Measurements from ENCODE around the gene PER1. TPM values are rescaled to one million over a fixed set of nuclear protein-coding genes. Genes with fewer than 3 reads are reported as not detected.
"Not testable (repeated sequence)": the region's sequence is repeated elsewhere in the genome, so short reads cannot be mapped to it uniquely, and the experiment has no call there.

PER1 gene
- total RNA-seq, 1 experiment from 2014 or later: 8.3 TPM

GRCh38 chr17:8106980-8107379 is 45.2 kb downstream of the PER1 start:
- not testable (repeated sequence) for DNase-seq (ENCODE audit: low read depth in 1 of 2, low spot score in 2 of 2); H3K4me1 ChIP-seq (replicated peaks); H3K9me3 ChIP-seq (replicated peaks); H3K36me3 ChIP-seq; H3K4me3 ChIP-seq; H3K27ac ChIP-seq
- peaks cover 15% of the 10 kb centered on the region for H3K27me3 ChIP-seq (replicated peaks)

DNA sequence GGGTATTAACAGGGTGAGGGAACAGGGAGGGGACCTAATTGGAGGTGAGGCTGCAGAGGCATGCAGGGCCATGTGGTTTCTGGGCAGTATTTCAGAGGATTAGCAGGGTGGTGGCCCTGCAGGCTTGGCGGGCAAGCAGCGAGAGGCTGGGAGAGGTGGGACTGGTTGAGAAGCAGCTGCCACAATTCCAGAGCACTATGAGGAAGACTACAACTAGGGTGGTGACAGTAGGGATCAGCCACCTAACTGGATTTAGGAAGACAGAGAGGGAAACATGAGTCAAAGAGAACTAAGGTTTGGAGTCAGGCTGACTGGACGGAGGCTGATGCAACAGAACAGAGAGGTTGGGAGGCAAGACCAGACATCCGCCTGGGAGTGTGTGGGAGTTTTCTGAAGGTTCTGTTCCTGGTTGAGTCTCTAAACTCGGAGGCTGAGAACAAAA is 46.2 kb downstream of the PER1 start:
- H3K27me3 ChIP-seq (replicated peaks): peaks cover 15% of the 10 kb centered on the region
- no peak for DNase-seq (ENCODE audit: low read depth in 1 of 2, low spot score in 2 of 2)
- no peaks in the 10 kb centered on the region for H3K36me3 ChIP-seq
- peaks cover 5% of the 10 kb centered on the region; the same call in 1 of the 2 replicates for H3K4me1 ChIP-seq (replicated peaks)
- no peak overlapping the region for H3K4me3 ChIP-seq
- no peak overlapping the region for H3K27ac ChIP-seq
- no peaks in the 10 kb centered on the region for H3K9me3 ChIP-seq (replicated peaks)

GRCh38 chr17:8104911-8105310 is 47.3 kb downstream of the PER1 start:
- Histone ChIP-seq H3K9me3 (replicated peaks) (no peaks in the 10 kb centered on the region), H3K4me1 (replicated peaks) (peaks cover under 1% of the 10 kb centered on the region; the same call in 1 of the 2 replicates), H3K4me3 (no peak overlapping the region), H3K27ac (no peak overlapping the region), H3K27me3 (replicated peaks) (peaks cover 5% of the 10 kb centered on the region), H3K36me3 (no peaks in the 10 kb centered on the region)
- DNase-seq (ENCODE audit: low read depth in 1 of 2, low spot score in 2 of 2): no peak

DNA sequence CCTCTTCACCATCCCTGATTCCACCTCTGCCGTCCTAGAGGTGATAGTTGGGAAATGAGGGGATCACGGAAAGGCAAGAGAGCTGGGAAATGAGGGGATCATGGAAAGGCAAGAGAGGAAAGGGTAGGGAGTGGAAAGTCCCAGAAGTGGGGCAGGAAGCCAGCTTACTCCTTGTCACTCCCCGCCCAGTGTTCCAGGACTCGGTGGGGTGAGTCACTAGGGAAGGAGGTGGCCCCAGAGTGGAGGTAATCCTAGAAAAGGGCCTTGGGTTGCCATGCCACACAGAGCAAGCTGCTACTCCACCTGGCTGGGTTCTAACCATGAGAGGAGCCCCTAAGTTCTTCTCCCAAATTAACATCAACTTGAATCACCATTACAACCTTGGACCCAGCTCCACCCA is 48.7 kb downstream of the PER1 start:
- H3K4me1 ChIP-seq (replicated peaks): no peaks in the 10 kb centered on the region
- DNase-seq (ENCODE audit: low read depth in 1 of 2, low spot score in 2 of 2): no peak
- no peak overlapping the region for H3K4me3 ChIP-seq
- no peak overlapping the region for H3K27ac ChIP-seq
- no peaks in the 10 kb centered on the region; the same call in 1 of the 2 replicates for H3K27me3 ChIP-seq (replicated peaks)
- H3K9me3 ChIP-seq (replicated peaks): no peaks in the 10 kb centered on the region
- no peaks in the 10 kb centered on the region for H3K36me3 ChIP-seq

DNA sequence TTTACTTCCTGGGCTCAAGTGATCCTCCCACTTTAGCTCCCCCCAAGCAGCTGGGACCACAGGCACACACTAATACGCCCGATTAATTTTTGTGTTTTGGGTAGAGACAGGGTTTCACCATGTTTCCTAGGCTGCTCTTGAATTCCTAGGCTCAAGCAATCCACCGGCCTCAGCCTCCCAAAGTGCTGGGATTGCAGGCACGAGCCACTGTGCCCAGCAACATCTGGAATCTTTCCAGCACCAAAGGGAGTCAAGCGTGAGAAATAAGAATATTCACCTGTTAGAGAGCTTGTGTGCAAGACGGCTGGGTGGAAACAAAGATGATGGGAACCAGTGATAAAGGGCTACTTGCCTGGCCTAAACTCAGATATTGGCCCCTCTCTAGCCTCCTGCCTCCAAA is 50.5 kb downstream of the PER1 start:
- H3K27ac ChIP-seq: no peak overlapping the region
- H3K27me3 ChIP-seq (replicated peaks): peaks cover 6% of the 10 kb centered on the region; the same call in 1 of the 2 replicates
- DNase-seq (ENCODE audit: low read depth in 1 of 2, low spot score in 2 of 2): no peak
- no peaks in the 10 kb centered on the region for H3K9me3 ChIP-seq (replicated peaks)
- H3K4me1 ChIP-seq (replicated peaks): no peaks in the 10 kb centered on the region
- H3K36me3 ChIP-seq: no peaks in the 10 kb centered on the region
- H3K4me3 ChIP-seq: no peak overlapping the region

DNA sequence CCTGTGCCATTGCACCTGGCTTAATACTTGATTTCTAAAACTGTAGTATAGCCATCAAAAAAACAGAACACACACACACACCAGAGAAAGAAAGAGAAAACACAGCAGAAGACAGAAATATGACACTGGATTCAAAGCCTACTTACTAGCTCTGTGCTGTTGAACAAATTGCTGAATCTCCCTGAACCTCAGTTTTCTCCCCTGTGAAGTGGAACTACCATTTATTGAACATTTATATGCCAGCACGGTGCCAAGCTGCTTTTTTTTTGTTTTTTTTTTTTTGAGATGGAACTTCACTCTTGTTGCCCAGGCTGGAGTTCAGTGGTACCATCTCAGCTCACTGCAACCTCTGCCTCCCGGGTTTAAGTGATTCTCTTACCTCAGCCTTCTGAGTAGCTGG is 51.4 kb downstream of the PER1 start:
- peaks cover 7% of the 10 kb centered on the region; the same call in 1 of the 2 replicates for H3K27me3 ChIP-seq (replicated peaks)
- no peak overlapping the region for H3K27ac ChIP-seq
- no peaks in the 10 kb centered on the region for H3K4me1 ChIP-seq (replicated peaks)
- H3K36me3 ChIP-seq: no peaks in the 10 kb centered on the region
- no peak for DNase-seq (ENCODE audit: low read depth in 1 of 2, low spot score in 2 of 2)
- H3K9me3 ChIP-seq (replicated peaks): no peaks in the 10 kb centered on the region
- H3K4me3 ChIP-seq: no peak overlapping the region

DNA sequence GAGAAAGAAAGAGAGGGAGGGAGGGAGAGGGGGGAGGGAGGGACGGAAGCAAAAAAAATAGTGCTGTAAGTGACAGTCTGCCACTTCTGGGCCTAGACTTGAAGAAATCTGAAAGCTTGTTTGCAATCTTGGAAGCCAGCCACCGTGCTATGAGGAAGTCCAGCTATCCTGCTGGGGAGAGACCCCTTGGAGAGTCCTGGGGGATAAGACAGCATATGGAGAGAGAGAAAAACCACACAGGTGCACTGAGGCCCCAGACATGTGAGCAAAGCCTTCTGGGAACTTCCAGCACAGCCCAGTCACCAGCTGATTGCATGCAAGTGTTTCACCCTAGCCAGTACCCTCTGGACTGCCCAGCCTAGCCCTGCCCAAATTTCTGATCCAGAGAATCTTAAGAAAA is 52.1 kb downstream of the PER1 start:
- Histone ChIP-seq H3K36me3 (no peaks in the 10 kb centered on the region), H3K27me3 (replicated peaks) (peaks cover 7% of the 10 kb centered on the region; the same call in 1 of the 2 replicates), H3K4me3 (no peak overlapping the region), H3K9me3 (replicated peaks) (no peaks in the 10 kb centered on the region), H3K27ac (no peak overlapping the region), H3K4me1 (replicated peaks) (no peaks in the 10 kb centered on the region)
- DNase-seq (ENCODE audit: low read depth in 1 of 2, low spot score in 2 of 2): no peak

DNA sequence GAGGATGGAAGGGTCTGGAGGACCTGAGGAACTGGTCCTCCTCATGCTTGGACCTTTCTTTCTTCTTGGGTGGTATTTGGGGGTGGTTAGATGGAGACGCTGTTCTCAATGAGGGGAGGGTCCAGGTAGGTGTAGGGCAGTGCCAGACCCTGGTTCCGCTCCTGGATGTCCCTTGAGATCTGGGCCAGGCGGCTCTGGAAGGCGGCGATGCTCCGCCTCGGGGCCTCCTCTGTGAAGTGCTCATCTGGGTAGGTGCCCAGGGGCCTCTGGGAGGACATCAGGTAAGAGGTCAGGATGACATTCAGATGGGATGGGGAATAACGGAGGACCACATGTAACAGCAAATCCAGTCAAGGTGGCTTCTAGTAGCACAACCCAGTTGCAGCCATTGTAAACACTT is 55.7 kb downstream of the PER1 start:
- no peaks in the 10 kb centered on the region for H3K36me3 ChIP-seq
- no peak for DNase-seq (ENCODE audit: low read depth in 1 of 2, low spot score in 2 of 2)
- peaks cover 12% of the 10 kb centered on the region for H3K27me3 ChIP-seq (replicated peaks)
- no peaks in the 10 kb centered on the region for H3K9me3 ChIP-seq (replicated peaks)
- peaks cover 4% of the 10 kb centered on the region; the same call in 1 of the 2 replicates for H3K4me1 ChIP-seq (replicated peaks)
- no peak overlapping the region for H3K27ac ChIP-seq
- no peak overlapping the region for H3K4me3 ChIP-seq

DNA sequence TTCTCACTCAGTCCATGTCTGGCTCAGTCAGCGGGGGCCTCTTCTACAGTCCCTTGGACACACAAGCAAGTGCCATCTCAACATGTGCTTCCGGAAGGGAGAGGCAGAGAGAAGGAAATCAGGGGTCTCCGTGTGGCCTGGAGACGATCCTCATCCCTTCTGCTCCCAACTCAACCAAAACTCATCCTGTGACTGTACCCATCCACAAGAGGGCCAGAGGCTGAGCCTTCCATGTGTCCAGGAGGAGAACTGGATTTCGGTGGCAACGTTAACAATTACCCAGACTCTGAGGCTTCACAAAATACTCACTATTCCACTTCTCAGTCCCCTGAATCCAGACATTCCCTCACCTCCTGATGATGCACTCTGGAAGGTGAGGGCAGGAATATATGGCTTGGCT is 56.8 kb downstream of the PER1 start:
- no peak for DNase-seq (ENCODE audit: low read depth in 1 of 2, low spot score in 2 of 2)
- H3K9me3 ChIP-seq (replicated peaks): no peaks in the 10 kb centered on the region

GRCh38 chr17:8091033-8091687 is 61.0 kb downstream of the PER1 start:
- no peaks in the 10 kb centered on the region for H3K9me3 ChIP-seq (replicated peaks)
- DNase-seq (ENCODE audit: low read depth in 1 of 2, low spot score in 2 of 2): no peak
- H3K4me1 ChIP-seq (replicated peaks): peaks cover 4% of the 10 kb centered on the region; the same call in 1 of the 2 replicates
- H3K27me3 ChIP-seq (replicated peaks): peaks cover 29% of the 10 kb centered on the region
- no peak overlapping the region for H3K4me3 ChIP-seq
- no peak overlapping the region for H3K27ac ChIP-seq
- H3K36me3 ChIP-seq: no peaks in the 10 kb centered on the region

More for the DNA sequence above, 56.8 kb downstream of the PER1 start:
- no peak overlapping the region for H3K27ac ChIP-seq
- no peak overlapping the region for H3K4me3 ChIP-seq
- peaks cover 15% of the 10 kb centered on the region for H3K27me3 ChIP-seq (replicated peaks)
- H3K36me3 ChIP-seq: no peaks in the 10 kb centered on the region
- H3K4me1 ChIP-seq (replicated peaks): peaks cover 4% of the 10 kb centered on the region; the same call in 1 of the 2 replicates

Other genes starting within 250 kb of the PER1 start
- 0.42 TPM in 1 of 2 replicates, not detected in the other for gene RNF227, start 236.1 kb downstream of the PER1 start, total RNA-seq (2014; rRNA removed; shearing (Covaris generic))
- gene KCNAB3, start 222.5 kb downstream of the PER1 start, total RNA-seq (2014; rRNA removed; shearing (Covaris generic)): 0.45 and 2.7 TPM in 2 replicates
- 30.3 and 48.4 TPM in 2 replicates for gene TRAPPC1, start 220.5 kb downstream of the PER1 start, total RNA-seq (2014; rRNA removed; shearing (Covaris generic))
- gene CNTROB, start 220.2 kb downstream of the PER1 start, total RNA-seq (2014; rRNA removed; shearing (Covaris generic)): 30.9 and 41.4 TPM in 2 replicates
- not detected in 2 replicates for gene GUCY2D, start 149.8 kb downstream of the PER1 start, total RNA-seq (2014; rRNA removed; shearing (Covaris generic))
- not detected in 2 replicates for gene ALOX15B, start 113.3 kb downstream of the PER1 start, total RNA-seq (2014; rRNA removed; shearing (Covaris generic))
- not detected in 2 replicates for gene ALOX12B, start 64.7 kb downstream of the PER1 start, total RNA-seq (2014; rRNA removed; shearing (Covaris generic))
- gene ALOXE3, start 33.9 kb downstream of the PER1 start, total RNA-seq (2014; rRNA removed; shearing (Covaris generic)): not detected in 2 replicates
- gene HES7, start 28.3 kb downstream of the PER1 start, total RNA-seq (2014; rRNA removed; shearing (Covaris generic)): not detected in 2 replicates
- gene VAMP2, start 10.5 kb upstream of the PER1 start, total RNA-seq (2014; rRNA removed; shearing (Covaris generic)): 2.9 and 9.7 TPM in 2 replicates
- gene TMEM107, start 24.0 kb upstream of the PER1 start, total RNA-seq (2014; rRNA removed; shearing (Covaris generic)): 11.5 and 15.9 TPM in 2 replicates
- gene BORCS6, start 37.8 kb upstream of the PER1 start, total RNA-seq (2014; rRNA removed; shearing (Covaris generic)): 4.3 and 7.4 TPM in 2 replicates
- gene AURKB, start 58.2 kb upstream of the PER1 start, total RNA-seq (2014; rRNA removed; shearing (Covaris generic)): 99.7 and 119 TPM in 2 replicates
- gene CTC1, start 95.7 kb upstream of the PER1 start, total RNA-seq (2014; rRNA removed; shearing (Covaris generic)): 0.60 and 1.3 TPM in 2 replicates
- gene PFAS, start 96.9 kb upstream of the PER1 start, total RNA-seq (2014; rRNA removed; shearing (Covaris generic)): 29.3 and 60.1 TPM in 2 replicates
- gene RANGRF, start 136.3 kb upstream of the PER1 start, total RNA-seq (2014; rRNA removed; shearing (Covaris generic)): 7.6 and 12.7 TPM in 2 replicates
- 0.74 TPM in 1 of 2 replicates, not detected in the other for gene SLC25A35, start 143.0 kb upstream of the PER1 start, total RNA-seq (2014; rRNA removed; shearing (Covaris generic))
- gene ARHGEF15, start 157.8 kb upstream of the PER1 start, total RNA-seq (2014; rRNA removed; shearing (Covaris generic)): not detected in 2 replicates
- not detected in 2 replicates for gene ODF4, start 187.4 kb upstream of the PER1 start, total RNA-seq (2014; rRNA removed; shearing (Covaris generic))
- 2,200 and 2,622 TPM in 2 replicates for gene RPL26, start 230.8 kb upstream of the PER1 start, total RNA-seq (2014; rRNA removed; shearing (Covaris generic))
- gene RNF222, start 245.4 kb upstream of the PER1 start, total RNA-seq (2014; rRNA removed; shearing (Covaris generic)): not detected in 2 replicates